H9 (cell line): ENCODE results near the gene BFSP2. TPM values are rescaled to one million over a fixed set of nuclear protein-coding genes. Genes with fewer than 3 reads are reported as not detected.

Experiments
- DNase-seq: peaks from one replicate; pipeline ENCODE4 v3.0.0-alpha.2; 2017
- H2AFZ ChIP-seq: one replicate; pipeline ENCODE4 v1.6.1; 2013; ENCODE audit warnings: mild to moderate bottlenecking, low read length, control low read depth, moderate library complexity
- H2AK5ac ChIP-seq: 2 replicates; pipeline ENCODE4 v1.6.1; 2013; ENCODE audit warnings: low read length, control low read depth, mixed read lengths; ENCODE audit not compliant: insufficient read length
- H2BK120ac ChIP-seq: one replicate; pipeline ENCODE4 v1.6.1; 2013; ENCODE audit warnings: low read depth, mild to moderate bottlenecking, low read length, control low read depth, inconsistent platforms; ENCODE audit not compliant: poor library complexity, severe bottlenecking
- H2BK12ac ChIP-seq: 2 replicates; pipeline ENCODE4 v1.6.1; 2013; ENCODE audit warnings: low read length, control low read depth, mixed read lengths, low read depth; ENCODE audit not compliant: insufficient read length
- H2BK15ac ChIP-seq: 2 replicates; pipeline ENCODE4 v1.6.1; 2013; ENCODE audit warnings: low read depth, low read length, control low read depth
- H2BK20ac ChIP-seq: one replicate; pipeline ENCODE4 v1.6.1; 2013; ENCODE audit warnings: low read depth, mild to moderate bottlenecking, low read length, control low read depth, inconsistent platforms; ENCODE audit not compliant: poor library complexity, severe bottlenecking
- H2BK5ac ChIP-seq: 2 replicates; pipeline ENCODE4 v1.6.1; 2013; ENCODE audit warnings: low read length, control low read depth, mixed read lengths; ENCODE audit not compliant: insufficient read length
- H3K14ac ChIP-seq: 2 replicates; pipeline ENCODE4 v1.6.1; 2013; ENCODE audit warnings: low read length, control low read depth; ENCODE audit not compliant: insufficient read depth
- H3K18ac ChIP-seq: 2 replicates; pipeline ENCODE4 v1.6.1; 2013; ENCODE audit warnings: low read depth, mild to moderate bottlenecking, mixed read lengths, low read length, control low read depth; ENCODE audit not compliant: insufficient read length
- H3K23ac ChIP-seq: 2 replicates; pipeline ENCODE4 v1.6.1; 2013; ENCODE audit warnings: low read length, control low read depth, mixed read lengths, low read depth; ENCODE audit not compliant: insufficient read length
- H3K23me2 ChIP-seq: 2 replicates; pipeline ENCODE4 v1.6.1; 2013; ENCODE audit warnings: low read depth, mild to moderate bottlenecking, mixed read lengths, low read length, control low read depth; ENCODE audit not compliant: insufficient read length, poor library complexity, severe bottlenecking
- H3K27ac ChIP-seq: 2 replicates; pipeline ENCODE4 v1.5.1; 2013; ENCODE audit warnings: low read length, control low read depth, mixed read lengths, low read depth; ENCODE audit not compliant: insufficient read length
- H3K27me3 ChIP-seq: 2 replicates; pipeline ENCODE4 v1.6.1; 2013; ENCODE audit warnings: low read length, control low read depth, inconsistent platforms; ENCODE audit not compliant: insufficient read depth
- H3K4ac ChIP-seq: 2 replicates; pipeline ENCODE4 v1.6.1; 2013; ENCODE audit warnings: low read depth, mild to moderate bottlenecking, control low read depth, inconsistent platforms, low read length, moderate library complexity
- H3K4me1 ChIP-seq: 2 replicates; pipeline ENCODE4 v1.6.1; 2013; ENCODE audit warnings: low read length, control low read depth, inconsistent platforms; ENCODE audit not compliant: insufficient read depth
- H3K4me2 ChIP-seq: 2 replicates; pipeline ENCODE4 v1.6.1; 2013; ENCODE audit warnings: low read length, control low read depth, mixed read lengths; ENCODE audit not compliant: insufficient read length, insufficient read depth
- H3K56ac ChIP-seq: 2 replicates; pipeline ENCODE4 v1.6.1; 2013; ENCODE audit warnings: low read depth, mild to moderate bottlenecking, mixed read lengths, low read length, control low read depth; ENCODE audit not compliant: insufficient read length
- H3K79me1 ChIP-seq: 2 replicates; pipeline ENCODE4 v1.6.1; 2013; ENCODE audit warnings: low read depth, mild to moderate bottlenecking, moderate library complexity, low read length, control low read depth, inconsistent platforms; ENCODE audit not compliant: insufficient read depth, poor library complexity, severe bottlenecking
- H3K79me2 ChIP-seq: 2 replicates; pipeline ENCODE4 v1.6.1; 2013; ENCODE audit warnings: low read length, control low read depth, inconsistent platforms; ENCODE audit not compliant: insufficient read depth
- H3K9ac ChIP-seq: 2 replicates; pipeline ENCODE4 v1.6.1; 2013; ENCODE audit warnings: low read length, control low read depth, mixed read lengths; ENCODE audit not compliant: insufficient read length; ENCODE audit errors: extremely low read depth
- H3K9me3 ChIP-seq: one replicate; pipeline ENCODE4 v1.6.1; 2013; ENCODE audit warnings: low read depth, low read length, inconsistent platforms; ENCODE audit not compliant: control insufficient read depth
- H3T11ph ChIP-seq: one replicate; pipeline ENCODE4 v1.6.1; 2013; ENCODE audit warnings: mild to moderate bottlenecking, low read length, control low read depth, inconsistent platforms
- H4K20me1 ChIP-seq: one replicate; pipeline ENCODE4 v1.6.1; 2013; ENCODE audit not compliant: control insufficient read depth, insufficient read length, insufficient read depth
- H4K5ac ChIP-seq: 2 replicates; pipeline ENCODE4 v1.6.1; 2013; ENCODE audit warnings: low read depth, mild to moderate bottlenecking, mixed read lengths, low read length, control low read depth; ENCODE audit not compliant: insufficient read length
- H4K8ac ChIP-seq: replicated peaks from 2 replicates; pipeline ENCODE4 v1.6.1; 2013; ENCODE audit warnings: low read length, control low read depth, mixed read lengths, low read depth; ENCODE audit not compliant: insufficient read length
- H4K91ac ChIP-seq: 2 replicates; pipeline ENCODE4 v1.6.1; 2013; ENCODE audit warnings: low read depth, mild to moderate bottlenecking, moderate library complexity, mixed read lengths, low read length, control low read depth; ENCODE audit not compliant: insufficient read length
- H3K27ac Mint-ChIP-seq, 3 experiments: 2 replicates in 2 of 3; 3 replicates in 1 of 3; pipeline ENCODE4 v1.8.0; 2020 to 2021; ENCODE audit warnings: mixed read lengths in 3 of 3, mild to moderate bottlenecking in 1 of 3, moderate library complexity in 1 of 3
- H3K27me3 Mint-ChIP-seq: 2 replicates; pipeline ENCODE4 v1.8.0; 2021; ENCODE audit warnings: low read depth, mild to moderate bottlenecking, moderate library complexity, mixed read lengths
- H3K36me3 Mint-ChIP-seq, 3 experiments: 2 replicates in 2 of 3; 3 replicates in 1 of 3; pipeline ENCODE4 v1.8.0; 2020 to 2021; ENCODE audit warnings: low read depth in 3 of 3, mixed read lengths in 3 of 3; ENCODE audit not compliant: insufficient read depth in 1 of 3
- H3K4me1 Mint-ChIP-seq, 2 experiments: 2 replicates each; pipeline ENCODE4 v1.8.0; 2020; ENCODE audit warnings: mixed read lengths in 2 of 2
- H3K4me3 Mint-ChIP-seq, 2 experiments: 2 replicates in 1 of 2; 3 replicates in 1 of 2; pipeline ENCODE4 v1.8.0; 2020 to 2021; ENCODE audit warnings: mild to moderate bottlenecking in 2 of 2, mixed read lengths in 2 of 2, moderate library complexity in 1 of 2
- H3K9me3 Mint-ChIP-seq, 2 experiments: 2 replicates in 1 of 2; 3 replicates in 1 of 2; pipeline ENCODE4 v1.8.0; 2020; ENCODE audit warnings: mild to moderate bottlenecking in 2 of 2, mixed read lengths in 2 of 2, moderate library complexity in 1 of 2
- WGBS: extraction: QIAGEN DNeasy Blood & Tissue Kit; methylation state at CpG from one replicate; pipeline ENCODE4 v1.1.7; 2013; ENCODE audit warnings: missing lambda C conversion rate, low lambda C conversion rate, mixed read lengths; ENCODE audit not compliant: insufficient read length; ENCODE audit errors: extremely low coverage; 5-methylcytosine and 5-hydroxymethylcytosine counted together
- total RNA-seq: library from RNA; stranded (reverse); gene quantifications from 2 replicates; pipeline ENCODE4 v1.2.1, GENCODE V29; 2021
- TF ChIP-seq, protein P1 (sequence below): fragments of 200-600 bp; sonication (generic); conservative IDR thresholded peaks from 3 replicates; pipeline ENCODE4 v1.8.0; 2021; ENCODE audit warnings: antibody characterized with exemption, mild to moderate bottlenecking

Gene BFSP2
- total RNA-seq, 1 experiment from 2014 or later: not detected

DNA sequence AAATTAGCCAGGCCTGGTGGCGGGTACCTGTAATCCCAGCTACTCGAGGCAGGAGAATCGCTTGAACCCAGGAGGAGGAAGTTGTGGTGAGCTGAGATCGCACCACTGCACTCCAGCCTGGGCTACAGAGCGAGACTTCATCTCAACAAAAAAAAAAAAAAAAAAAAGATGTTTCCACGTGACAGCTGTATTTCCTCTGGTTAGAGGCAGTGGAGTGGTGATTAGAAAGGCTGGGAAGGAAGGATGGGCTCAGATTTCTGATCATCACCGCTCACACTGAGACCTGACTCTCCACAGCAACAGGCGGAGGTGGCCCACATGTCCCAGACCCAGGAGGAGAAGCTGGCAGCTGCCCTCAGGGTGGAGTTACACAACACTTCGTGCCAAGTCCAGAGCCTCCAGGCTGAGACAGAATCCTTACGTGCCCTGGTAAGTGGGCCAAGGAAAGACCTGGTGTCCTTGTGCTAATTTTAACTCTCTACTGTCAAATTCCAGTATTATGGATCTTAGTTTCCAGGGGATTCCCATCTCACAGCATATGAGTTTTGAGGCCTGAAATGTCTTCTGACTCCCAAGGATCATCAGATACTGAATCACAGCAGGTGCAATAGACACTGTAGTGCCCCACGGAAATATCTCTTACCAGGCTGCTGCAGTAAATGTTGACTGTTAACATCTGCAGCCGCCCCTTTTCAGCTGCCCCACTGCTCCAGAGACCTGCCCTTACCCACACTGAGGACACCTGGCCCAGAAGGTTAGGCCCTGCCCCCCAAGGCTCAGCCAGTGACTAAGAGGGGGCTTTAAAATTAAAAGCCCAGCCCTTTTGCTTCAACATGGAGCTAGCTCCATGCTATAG lies 66.9 kb downstream of the BFSP2 start:
- Histone ChIP-seq H2BK120ac (no peak overlapping the region), H3T11ph (no peak overlapping the region), H4K20me1 (no peaks in the 10 kb centered on the region), H3K4me1 (no peaks in the 10 kb centered on the region; the same call in 1 of the 2 replicates), H3K4me2 (no peak overlapping the region), H2AK5ac (no peak overlapping the region), H2BK20ac (no peak overlapping the region), H3K4ac (no peak overlapping the region), H3K79me1 (no peaks in the 10 kb centered on the region), H2BK12ac (no peak overlapping the region), H3K9ac (no peak overlapping the region), H2BK5ac (no peak overlapping the region), H3K9me3 (no peaks in the 10 kb centered on the region), H3K14ac (no peak overlapping the region; the same call in 1 of the 2 replicates), H3K56ac (no peak overlapping the region), H2BK15ac (no peak overlapping the region), H3K23ac (no peak overlapping the region), H4K8ac (no peak overlapping the region), H3K27me3 (no peaks in the 10 kb centered on the region), H4K91ac (no peak overlapping the region), H3K18ac (no peak overlapping the region), H4K5ac (no peak overlapping the region), H3K79me2 (no peaks in the 10 kb centered on the region), H3K27ac (no peak overlapping the region), H3K23me2 (no peaks in the 10 kb centered on the region), H2AFZ (no peak overlapping the region)
- no CpG with 5 or more reads among the region's 12 CpGs for WGBS
- no peak for DNase-seq
- no peak overlapping the region for H3K4me3 Mint-ChIP-seq
- no peak overlapping the region for H3K27ac Mint-ChIP-seq
- no peaks in the 10 kb centered on the region for H3K9me3 Mint-ChIP-seq
- peaks cover 10% of the 10 kb centered on the region for H3K27me3 Mint-ChIP-seq
- H3K36me3 Mint-ChIP-seq: no peaks in the 10 kb centered on the region
- peaks cover 0 to 12% of the 10 kb centered on the region in 2 experiments for H3K4me1 Mint-ChIP-seq
- TF ChIP-seq, protein P1, sequence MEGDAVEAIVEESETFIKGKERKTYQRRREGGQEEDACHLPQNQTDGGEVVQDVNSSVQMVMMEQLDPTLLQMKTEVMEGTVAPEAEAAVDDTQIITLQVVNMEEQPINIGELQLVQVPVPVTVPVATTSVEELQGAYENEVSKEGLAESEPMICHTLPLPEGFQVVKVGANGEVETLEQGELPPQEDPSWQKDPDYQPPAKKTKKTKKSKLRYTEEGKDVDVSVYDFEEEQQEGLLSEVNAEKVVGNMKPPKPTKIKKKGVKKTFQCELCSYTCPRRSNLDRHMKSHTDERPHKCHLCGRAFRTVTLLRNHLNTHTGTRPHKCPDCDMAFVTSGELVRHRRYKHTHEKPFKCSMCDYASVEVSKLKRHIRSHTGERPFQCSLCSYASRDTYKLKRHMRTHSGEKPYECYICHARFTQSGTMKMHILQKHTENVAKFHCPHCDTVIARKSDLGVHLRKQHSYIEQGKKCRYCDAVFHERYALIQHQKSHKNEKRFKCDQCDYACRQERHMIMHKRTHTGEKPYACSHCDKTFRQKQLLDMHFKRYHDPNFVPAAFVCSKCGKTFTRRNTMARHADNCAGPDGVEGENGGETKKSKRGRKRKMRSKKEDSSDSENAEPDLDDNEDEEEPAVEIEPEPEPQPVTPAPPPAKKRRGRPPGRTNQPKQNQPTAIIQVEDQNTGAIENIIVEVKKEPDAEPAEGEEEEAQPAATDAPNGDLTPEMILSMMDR: no peak
